Retinal pigment epithelial cell (primary cell): ENCODE data around the gene FCN2.

Experiments
- DNase-seq: peaks from one replicate; pipeline ENCODE4 v3.0.0-alpha.2; 2010; ENCODE audit warnings: low read depth
- H3K4me3 ChIP-seq: 2 replicates; pipeline ENCODE4 v1.5.1; 2011; ENCODE audit warnings: mild to moderate bottlenecking, low read length, control low read depth, moderate library complexity
- TF ChIP-seq, protein P1 (sequence below): conservative IDR thresholded peaks from 2 replicates; pipeline ENCODE4 v1.5.1; 2011; ENCODE audit warnings: low read depth, low read length, control low read depth, inconsistent platforms

The FCN2 gene

DNA sequence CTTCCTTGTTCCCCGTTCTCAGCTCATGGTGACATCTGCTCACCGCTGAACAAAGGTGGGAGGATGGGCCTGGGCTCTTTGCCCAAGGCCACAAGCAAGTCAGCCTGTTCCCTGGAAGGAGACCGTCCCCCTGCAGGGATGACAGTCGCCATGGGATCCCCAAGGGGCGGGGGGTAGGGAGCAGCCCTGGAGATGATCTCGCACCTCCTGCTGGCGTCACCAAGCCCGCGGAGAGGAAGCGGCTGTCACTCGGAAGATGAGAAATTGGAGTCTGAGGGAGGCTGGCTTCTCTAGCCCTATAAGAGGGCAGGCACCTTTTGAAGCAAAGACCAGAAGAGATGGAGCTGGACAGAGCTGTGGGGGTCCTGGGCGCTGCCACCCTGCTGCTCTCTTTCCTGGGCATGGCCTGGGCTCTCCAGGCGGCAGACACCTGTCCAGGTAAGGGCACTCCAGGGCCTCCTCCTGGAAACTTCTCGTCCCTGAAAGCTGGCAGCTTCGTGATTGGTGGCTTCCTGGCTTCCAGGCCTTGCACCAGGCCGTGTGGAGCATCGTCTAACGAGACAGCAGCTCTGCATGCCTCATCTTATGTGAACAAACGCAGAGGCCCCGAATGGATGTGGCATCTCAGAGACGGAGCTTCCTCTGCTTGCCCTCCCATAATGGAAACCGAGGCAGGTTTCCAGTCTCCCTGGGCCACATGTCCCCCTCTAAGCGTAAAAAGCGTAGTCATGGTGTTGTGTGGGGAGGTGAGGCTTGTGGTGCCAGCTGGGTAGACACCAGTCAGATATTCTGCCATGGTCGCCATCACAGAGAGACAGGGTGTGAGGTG lies at the start of gene FCN2:
Gene FCN2, plus strand, starts transcription at position 327 of the 829 bp plus-strand sequence. Its CDS starts 12 bp downstream, at position 339.
- TF ChIP-seq, protein P1, sequence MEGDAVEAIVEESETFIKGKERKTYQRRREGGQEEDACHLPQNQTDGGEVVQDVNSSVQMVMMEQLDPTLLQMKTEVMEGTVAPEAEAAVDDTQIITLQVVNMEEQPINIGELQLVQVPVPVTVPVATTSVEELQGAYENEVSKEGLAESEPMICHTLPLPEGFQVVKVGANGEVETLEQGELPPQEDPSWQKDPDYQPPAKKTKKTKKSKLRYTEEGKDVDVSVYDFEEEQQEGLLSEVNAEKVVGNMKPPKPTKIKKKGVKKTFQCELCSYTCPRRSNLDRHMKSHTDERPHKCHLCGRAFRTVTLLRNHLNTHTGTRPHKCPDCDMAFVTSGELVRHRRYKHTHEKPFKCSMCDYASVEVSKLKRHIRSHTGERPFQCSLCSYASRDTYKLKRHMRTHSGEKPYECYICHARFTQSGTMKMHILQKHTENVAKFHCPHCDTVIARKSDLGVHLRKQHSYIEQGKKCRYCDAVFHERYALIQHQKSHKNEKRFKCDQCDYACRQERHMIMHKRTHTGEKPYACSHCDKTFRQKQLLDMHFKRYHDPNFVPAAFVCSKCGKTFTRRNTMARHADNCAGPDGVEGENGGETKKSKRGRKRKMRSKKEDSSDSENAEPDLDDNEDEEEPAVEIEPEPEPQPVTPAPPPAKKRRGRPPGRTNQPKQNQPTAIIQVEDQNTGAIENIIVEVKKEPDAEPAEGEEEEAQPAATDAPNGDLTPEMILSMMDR: no peak
- DNase-seq: no peak
- H3K4me3 ChIP-seq: no peak within 1 kb of the TSS

DNA sequence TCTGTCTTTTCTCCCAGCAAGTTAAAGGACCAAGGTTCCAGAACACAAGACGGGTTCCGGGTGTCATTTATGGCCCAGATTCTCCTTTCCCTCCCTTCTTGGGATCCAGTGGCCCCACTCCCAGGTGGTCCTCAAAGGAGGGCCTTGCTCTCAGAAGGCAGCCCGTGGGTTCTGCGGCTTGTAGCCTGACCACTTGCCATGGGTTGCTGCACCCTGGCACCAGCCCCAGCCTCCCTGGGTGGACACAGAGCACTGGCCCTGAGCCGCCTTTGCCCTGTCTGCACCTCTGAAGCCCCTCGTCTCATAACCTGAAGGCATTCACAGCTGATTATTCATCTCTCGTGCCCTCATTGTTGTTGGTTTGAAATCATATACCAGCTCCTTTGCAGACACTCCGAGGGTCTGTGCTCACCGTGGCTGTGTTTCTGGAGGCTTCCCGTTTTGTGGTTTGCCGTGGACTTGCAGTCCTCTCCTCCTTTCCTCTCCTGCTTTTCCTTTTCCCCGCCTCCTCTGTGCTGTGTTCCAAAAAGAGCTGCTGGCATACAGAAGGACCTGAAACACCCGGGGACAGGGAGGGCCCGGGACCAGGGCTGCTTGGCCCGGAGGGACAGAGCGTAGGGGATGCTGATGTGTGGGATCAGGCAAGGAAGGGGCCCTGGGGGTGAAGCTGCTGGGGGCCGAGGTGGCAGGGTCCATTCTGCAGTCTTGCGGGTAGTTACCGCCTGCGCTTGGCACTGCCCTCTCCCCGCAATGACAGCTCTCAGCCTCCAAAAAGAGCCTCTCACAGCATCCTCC lies 49.5 kb upstream of the FCN2 start:
- TF ChIP-seq, protein P1: no peak
- no peak for DNase-seq
- no peak overlapping the region for H3K4me3 ChIP-seq

DNA sequence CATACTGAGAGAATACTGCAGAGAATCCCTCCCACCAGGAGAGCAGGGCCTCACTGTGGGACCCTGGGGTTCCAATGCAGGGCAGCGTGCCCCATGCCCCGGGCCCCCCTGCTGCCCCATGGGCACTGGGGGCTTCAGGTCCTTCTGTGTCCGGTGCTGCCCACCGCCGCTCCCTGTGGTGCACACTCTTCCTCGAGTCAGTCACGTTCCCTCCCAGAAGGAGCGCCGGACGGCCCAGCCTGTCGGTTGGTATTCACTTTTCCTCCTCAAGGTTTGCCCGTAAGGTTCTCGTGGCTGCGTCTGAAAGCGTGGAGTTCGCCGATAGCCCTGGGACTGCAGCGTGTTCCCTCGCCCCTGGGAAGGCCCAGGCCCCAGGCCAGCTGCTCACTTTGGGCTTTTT lies 48.1 kb upstream of the FCN2 start:
- no peak overlapping the region for H3K4me3 ChIP-seq
- TF ChIP-seq, protein P1: no peak
- DNase-seq: no peak

DNA sequence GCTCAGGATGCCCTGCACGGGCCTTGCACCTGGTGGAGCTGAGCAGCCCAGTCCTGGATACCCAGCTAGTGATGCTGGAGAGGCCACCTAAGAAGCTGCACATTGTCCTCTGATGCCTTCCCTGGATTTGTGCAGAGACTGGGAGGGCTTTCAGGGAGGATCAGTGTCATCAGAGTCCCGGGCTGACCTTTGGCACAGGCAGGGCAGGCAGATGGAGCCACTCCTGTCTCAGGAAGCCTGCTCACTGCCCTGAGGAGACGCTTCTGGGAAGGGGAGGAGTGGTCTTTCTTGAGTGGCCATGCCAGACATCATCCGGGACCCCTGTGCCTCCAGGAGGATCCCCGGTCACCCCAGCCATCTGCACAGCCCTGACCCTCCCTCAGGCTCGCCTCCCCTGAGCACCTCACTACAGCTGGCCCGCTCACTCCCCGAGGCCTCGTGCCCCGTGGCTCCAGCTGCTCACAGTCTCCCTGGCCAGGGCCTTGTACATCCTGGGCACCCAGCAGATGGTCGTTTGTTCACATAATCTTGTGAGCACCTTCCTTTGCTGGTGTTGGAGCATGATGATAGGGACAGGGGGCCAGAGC lies 47.2 kb upstream of the FCN2 start:
- no peak overlapping the region for H3K4me3 ChIP-seq
- TF ChIP-seq, protein P1: no peak
- DNase-seq: no peak

DNA sequence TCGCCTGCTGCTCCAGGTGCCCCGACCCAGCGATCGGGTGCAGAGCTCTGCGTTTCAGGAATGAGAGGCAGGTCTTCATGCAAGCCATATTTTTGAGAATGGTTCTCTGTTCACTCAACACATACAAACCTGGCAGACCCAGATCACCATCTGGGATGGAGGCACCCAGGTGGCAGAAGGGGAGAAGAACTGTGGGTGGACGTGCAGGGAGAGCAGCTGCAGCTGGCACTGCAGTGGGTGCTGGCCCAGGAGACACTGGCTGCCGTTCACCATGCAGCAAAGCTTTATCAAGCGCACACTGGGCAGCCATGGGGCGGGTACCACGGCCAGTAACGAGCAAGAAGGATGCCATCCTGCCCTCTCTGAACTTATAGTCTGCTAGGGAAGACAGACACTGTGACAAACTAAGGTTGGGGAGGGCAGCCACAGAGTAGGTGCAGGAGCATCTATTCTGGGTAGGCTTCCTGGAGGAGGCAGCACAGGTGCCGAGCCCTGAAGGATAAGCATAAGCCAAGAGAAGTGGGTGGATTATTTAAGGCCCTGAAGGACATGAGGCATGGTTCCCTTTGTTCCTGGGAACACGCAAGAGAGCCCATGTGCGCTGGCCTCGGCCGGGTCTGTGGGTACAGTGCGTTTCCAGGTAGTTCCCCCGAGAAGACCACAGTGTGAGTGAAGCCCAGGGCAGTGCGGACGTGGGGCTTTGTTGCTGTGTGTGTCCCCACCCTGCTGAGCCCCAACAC lies 46.2 kb upstream of the FCN2 start:
- H3K4me3 ChIP-seq: no peak overlapping the region
- DNase-seq: no peak
- TF ChIP-seq, protein P1: no peak

DNA sequence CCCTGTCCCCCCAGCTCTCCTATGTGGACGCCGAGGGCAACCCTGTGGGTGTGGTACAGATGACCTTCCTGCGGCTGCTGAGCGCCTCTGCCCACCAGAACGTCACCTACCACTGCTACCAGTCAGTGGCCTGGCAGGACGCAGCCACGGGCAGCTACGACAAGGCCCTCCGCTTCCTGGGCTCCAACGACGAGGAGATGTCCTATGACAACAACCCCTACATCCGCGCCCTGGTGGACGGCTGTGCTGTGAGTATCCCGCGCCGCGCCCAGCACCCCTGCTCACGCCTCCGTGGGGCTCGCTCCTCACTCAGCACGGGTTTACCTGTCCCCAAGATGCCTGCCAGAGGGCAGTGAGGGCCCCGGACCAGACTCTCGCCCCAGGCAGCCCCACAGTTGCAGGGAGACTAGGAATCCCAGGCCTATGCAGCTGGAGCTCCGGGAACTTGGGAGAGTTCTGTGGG lies 45.6 kb upstream of the FCN2 start:
- H3K4me3 ChIP-seq: no peak overlapping the region
- TF ChIP-seq, protein P1: no peak
- no peak for DNase-seq
